PC-3 (cell line): ENCODE data around the gene RECQL5. TPM values are rescaled to one million over a fixed set of nuclear protein-coding genes. Genes with fewer than 3 reads are reported as not detected.

Experiments used
- ATAC-seq: fragments of 200-7000 bp; cut with Tn5 transposase; 2 replicates; pipeline ENCODE4 v1.9.1; 2020; ENCODE audit warnings: mild to moderate bottlenecking, moderate library complexity
- BruUV-seq: library from RNA; stranded (reverse); fragments of 400-500 nt; replicated peaks from 2 replicates; lab custom pipeline; 2021; lab: Mats Ljungman, UMichigan
- CTCF ChIA-PET: fragments of 300-600 bp; sonication (Branson Sonifier 250); formaldehyde crosslinking; loops from one replicate; lab custom pipeline; 2022; ENCODE audit warnings: antibody characterized with exemption; lab: Charles Lee
- POLR2A ChIA-PET: fragments of 300-600 bp; sonication (Branson Sonifier 250); formaldehyde crosslinking; loops from one replicate; lab custom pipeline; 2022; ENCODE audit warnings: antibody characterized with exemption; ENCODE audit not compliant: unreplicated experiment; lab: Charles Lee
- DNase-seq: peaks from one replicate; pipeline ENCODE4 v3.0.0-alpha.2; 2015
- H2AFZ ChIP-seq: fragments of 300-600 bp; sonication (generic); 2 replicates; pipeline ENCODE4 v1.6.0; 2016; ENCODE audit warnings: antibody characterized with exemption, low read length
- H3F3A ChIP-seq: fragments of 300-600 bp; sonication (generic); one replicate; pipeline ENCODE4 v1.6.0; 2017; ENCODE audit warnings: antibody characterized with exemption, low read length, control low read depth, mild to moderate bottlenecking; ENCODE audit not compliant: unreplicated experiment
- H3K27ac ChIP-seq: fragments of 300-600 bp; sonication (generic); 2 replicates; pipeline ENCODE4 v1.5.1; 2016; ENCODE audit warnings: mild to moderate bottlenecking, low read length
- H3K27me3 ChIP-seq: fragments of 300-600 bp; sonication (generic); 2 replicates; pipeline ENCODE4 v1.6.1; 2016; ENCODE audit warnings: low read length, mixed read lengths
- H3K36me3 ChIP-seq: fragments of 300-600 bp; sonication (generic); 2 replicates; pipeline ENCODE4 v1.6.1; 2016; ENCODE audit warnings: low read depth, mixed run types, low read length, mixed read lengths
- H3K4me1 ChIP-seq: fragments of 300-600 bp; sonication (generic); 2 replicates; pipeline ENCODE4 v1.5.1; 2016; ENCODE audit warnings: low read length; ENCODE audit not compliant: insufficient read depth
- H3K4me2 ChIP-seq: fragments of 300-600 bp; sonication (generic); 2 replicates; pipeline ENCODE4 v1.6.0; 2016; ENCODE audit warnings: low read length
- H3K4me3 ChIP-seq: fragments of 300-600 bp; sonication (generic); 2 replicates; pipeline ENCODE4 v1.5.1; 2016; ENCODE audit warnings: mild to moderate bottlenecking, low read length, mixed read lengths
- H3K79me2 ChIP-seq: fragments of 300-600 bp; sonication (generic); 2 replicates; pipeline ENCODE4 v1.6.1; 2017; ENCODE audit warnings: low read length, mixed read lengths
- H3K9ac ChIP-seq: fragments of 300-600 bp; sonication (generic); 2 replicates; pipeline ENCODE4 v1.6.0; 2016; ENCODE audit warnings: mild to moderate bottlenecking, low read length
- H3K9me2 ChIP-seq: fragments of 300-600 bp; sonication (generic); replicated peaks from 2 replicates; pipeline ENCODE4 v1.6.1; 2016; ENCODE audit warnings: mixed run types, low read length, mixed read lengths
- H3K9me3 ChIP-seq: fragments of 300-600 bp; sonication (generic); 2 replicates; pipeline ENCODE4 v1.6.1; 2016; ENCODE audit warnings: low read length, mixed read lengths
- H4K20me1 ChIP-seq: fragments of 300-600 bp; sonication (generic); 2 replicates; pipeline ENCODE4 v1.6.1; 2016; ENCODE audit warnings: low read length, mixed read lengths
- CTCF ChIP-seq: fragments of 300-600 bp; sonication (generic); conservative IDR thresholded peaks from 2 replicates; pipeline ENCODE4 v1.5.1; 2017; ENCODE audit warnings: antibody characterized with exemption, low read depth, mild to moderate bottlenecking, low read length
- EZH2 ChIP-seq: fragments of 300-600 bp; sonication (generic); IDR thresholded peaks from one replicate; pipeline ENCODE4 v1.6.1; 2017; ENCODE audit warnings: antibody characterized with exemption, mild to moderate bottlenecking, low read length; ENCODE audit not compliant: unreplicated experiment
- EZH2phosphoT487 ChIP-seq: fragments of 300-600 bp; sonication (generic); IDR thresholded peaks from 2 replicates; pipeline ENCODE4 v1.6.1; 2018; ENCODE audit warnings: mild to moderate bottlenecking, antibody characterized with exemption, low read length, borderline replicate concordance
- intact Hi-C: fragments of 100-400 bp; cut with micrococcal nuclease; formaldehyde crosslinking; loops from 2 replicates; pipeline ENCODE4 v1.9.0; 2023
- total RNA-seq: library from RNA; depleted of rRNA; stranded (reverse); fragments of >200 nt; gene quantifications from 2 replicates; pipeline ENCODE4 v1.2.3, GENCODE V29; 2014

Gene RECQL5
- total RNA-seq, 1 experiment from 2014 or later, result 54.2 TPM

GRCh38 chr17:75634376-75634740 lies 32.6 kb downstream of the RECQL5 start:
- Histone ChIP-seq H3K9me3 (no peaks in the 10 kb centered on the region), H3K4me1 (peaks cover 16% of the 10 kb centered on the region), H3K36me3 (no peaks in the 10 kb centered on the region), H3K4me2 (peak overlapping the region; percentile 56), H3K9me2 (no peaks in the 10 kb centered on the region), H3F3A (no peaks in the 10 kb centered on the region), H2AFZ (no peak overlapping the region), H3K27ac (peak overlapping the region; percentile 89), H4K20me1 (no peaks in the 10 kb centered on the region), H3K4me3 (no peak overlapping the region), H3K79me2 (no peaks in the 10 kb centered on the region), H3K27me3 (no peaks in the 10 kb centered on the region), H3K9ac (peak overlapping the region; percentile 34; the same call in 1 of the 2 replicates)
- no TSS peak for BruUV-seq
- ATAC-seq, result no peak
- DNase-seq, result no peak
- ChIA-PET CTCF (interaction anchor here (0.6 to 2.7 kb wide), 19 partner anchors 11 to 739 kb away, joined by 3 to 83 read pairs (median 4); partner anchors contain the start of genes RECQL5 and SAP30BP), POLR2A (interaction anchor here (0.5 to 0.6 kb wide), 2 partner anchors 11 to 249 kb away, joined by 3 to 11 read pairs; a partner anchor contains a TSS)
- TF ChIP-seq EZH2phosphoT487, result no peak
- TF ChIP-seq EZH2, result no peak
- TF ChIP-seq CTCF, result no peak
- intact Hi-C loops, result loop anchor here (5.0 kb wide), 1 partner anchor 117 kb away; the partner anchor contains the start of genes CASKIN2 and TSEN54

- POLR2A ChIA-PET, result interaction anchor here (0.5 to 1.4 kb wide), 5 partner anchors 12 to 363 kb away, joined by 3 to 11 read pairs (median 5); partner anchors contain the start of gene MIF4GD
- no peaks in the 10 kb centered on the region for H3F3A ChIP-seq
- intact Hi-C loops, result loop anchor here (1.0 to 5.0 kb wide), 4 partner anchors 21 to 117 kb away; partner anchors contain the start of genes CASKIN2 and TSEN54
Measured at GRCh38 chr17:75633486-75634375, 33.2 kb downstream of the RECQL5 start.

More at GRCh38 chr17:75633486-75634375, 33.2 kb downstream of the RECQL5 start:
- BruUV-seq, result no TSS peak
- Histone ChIP-seq H3K27me3 (no peaks in the 10 kb centered on the region), H3K79me2 (no peaks in the 10 kb centered on the region), H3K9ac (peak overlapping the region; percentile 74), H3K27ac (peak overlapping the region; percentile 89), H3K9me2 (no peaks in the 10 kb centered on the region), H2AFZ (peak overlapping the region; percentile 47), H3K4me1 (peaks cover 16% of the 10 kb centered on the region), H4K20me1 (no peaks in the 10 kb centered on the region), H3K36me3 (no peaks in the 10 kb centered on the region), H3K4me3 (no peak overlapping the region), H3K4me2 (peak overlapping the region; percentile 58), H3K9me3 (no peaks in the 10 kb centered on the region)
- CTCF ChIA-PET, result interaction anchor here (0.6 to 2.7 kb wide), 31 partner anchors 8 to 739 kb away, joined by 3 to 83 read pairs (median 4); partner anchors contain the start of genes RECQL5, SAP30BP and TMEM94
- TF ChIP-seq EZH2 (no peak), CTCF (peak; percentile 89)
- peak; percentile 82 for ATAC-seq
- peak; percentile 98 for DNase-seq
